Mucosa of rectum (tissue), 2 donors: ENCODE measurements around the gene KAT6B.

Experiments used
- H3K27ac ChIP-seq, 2 donors: one replicate each; pipeline ENCODE4 v1.7.0; 2013; ENCODE audit warnings: inconsistent platforms in 2 of 2, low read depth in 2 of 2, low read length in 2 of 2
- H3K27me3 ChIP-seq, 2 donors: one replicate each; pipeline ENCODE4 v1.7.0; 2013; ENCODE audit warnings: low read length in 2 of 2; ENCODE audit not compliant: control insufficient read depth in 2 of 2, insufficient read depth in 2 of 2
- H3K36me3 ChIP-seq, 2 donors: one replicate each; pipeline ENCODE4 v1.7.0; 2013; ENCODE audit warnings: low read length in 2 of 2; ENCODE audit not compliant: control insufficient read depth in 2 of 2, insufficient read depth in 2 of 2
- H3K4me1 ChIP-seq, 2 donors: one replicate each; pipeline ENCODE4 v1.7.0; 2013; ENCODE audit warnings: low read length in 2 of 2, mild to moderate bottlenecking in 1 of 2; ENCODE audit not compliant: control insufficient read depth in 2 of 2, insufficient read depth in 2 of 2
- H3K4me3 ChIP-seq, 2 donors: one replicate each; pipeline ENCODE4 v1.7.0; 2013; ENCODE audit warnings: low read length in 2 of 2
- H3K9ac ChIP-seq, 2 donors: one replicate each; pipeline ENCODE4 v1.7.0; 2013; ENCODE audit warnings: low read length in 2 of 2, low read depth in 1 of 2, mild to moderate bottlenecking in 1 of 2
- H3K9me3 ChIP-seq, 2 donors: one replicate each; pipeline ENCODE4 v1.7.0; 2013; ENCODE audit warnings: low read length in 2 of 2; ENCODE audit not compliant: control insufficient read depth in 2 of 2
- donor health status: healthy.
- donor health status: Normal muscosa, but diverticular disease.

Gene KAT6B

DNA sequence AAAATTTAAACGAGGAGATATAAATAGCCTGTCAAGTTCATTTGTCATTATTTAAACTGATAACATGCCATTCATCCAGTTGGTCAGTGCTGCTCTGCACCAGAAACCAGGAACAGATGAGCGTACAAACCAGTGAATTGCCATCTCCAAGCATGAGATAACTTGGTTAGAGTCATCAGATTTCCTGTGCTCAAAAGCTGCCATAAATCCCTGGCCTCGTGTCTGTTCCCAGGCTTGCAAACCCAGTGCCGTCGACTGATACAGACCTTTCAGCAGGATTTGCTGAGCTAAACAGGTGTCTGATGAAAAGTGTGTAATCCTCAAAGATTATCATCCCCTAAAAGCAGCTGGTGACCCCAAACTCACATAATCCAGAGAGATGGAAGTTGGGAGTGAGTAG is 189.0 kb downstream of the KAT6B start:
- no peak overlapping the region for H3K4me3 ChIP-seq
- no peaks in the 10 kb centered on the region for H3K9me3 ChIP-seq
- no peaks in the 10 kb centered on the region for H3K27me3 ChIP-seq
- H3K27ac ChIP-seq: no peak overlapping the region
- H3K36me3 ChIP-seq: peaks cover 4% of the 10 kb centered on the region in 2 donors
- H3K4me1 ChIP-seq: peaks cover 0 to 3% of the 10 kb centered on the region in 2 donors
- no peak overlapping the region for H3K9ac ChIP-seq

DNA sequence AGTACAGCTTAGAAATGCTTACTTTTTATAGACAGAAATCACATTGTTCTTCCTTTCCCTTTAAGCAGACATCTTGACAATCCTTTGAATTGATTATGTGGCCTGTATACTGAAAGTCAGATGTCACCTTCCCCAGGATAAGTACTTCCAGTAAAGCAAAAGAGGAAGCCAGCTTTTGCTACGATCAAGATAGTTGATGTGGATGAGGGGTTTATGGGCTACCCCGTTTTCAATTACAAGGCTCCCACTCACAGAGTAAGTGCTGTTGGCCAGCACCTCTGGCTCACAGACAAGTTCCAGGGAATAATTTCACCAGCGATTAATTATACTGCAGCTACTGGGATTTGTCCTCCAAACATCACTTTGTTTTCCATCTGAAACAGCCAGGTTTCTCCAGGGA is 189.9 kb downstream of the KAT6B start:
- no peaks in the 10 kb centered on the region for H3K9me3 ChIP-seq
- H3K27ac ChIP-seq: no peak overlapping the region
- H3K9ac ChIP-seq: no peak overlapping the region
- no peaks in the 10 kb centered on the region for H3K27me3 ChIP-seq
- H3K4me3 ChIP-seq: no peak overlapping the region
- H3K36me3 ChIP-seq: peaks cover 4 to 13% of the 10 kb centered on the region in 2 donors
- H3K4me1 ChIP-seq: peaks cover 0 to 4% of the 10 kb centered on the region in 2 donors

DNA sequence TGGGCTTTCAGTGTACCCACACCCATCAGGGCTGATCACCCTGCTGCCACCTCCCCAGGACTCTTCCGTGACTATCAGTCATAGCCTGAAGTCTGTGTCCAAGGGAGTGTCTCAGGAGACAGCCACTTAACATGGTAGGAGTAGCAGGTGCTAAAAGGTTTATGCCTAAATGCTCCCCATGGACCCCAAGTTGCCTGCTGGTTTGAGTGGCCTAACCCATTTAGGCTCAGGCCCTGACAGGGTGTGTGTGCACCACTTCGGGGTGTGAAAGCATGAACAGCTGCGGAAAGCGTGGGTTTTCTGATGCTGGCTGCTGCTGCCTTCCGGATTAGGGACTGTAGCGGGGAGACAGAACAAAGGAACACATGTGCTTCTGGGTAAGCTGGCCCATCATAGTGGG is 191.9 kb downstream of the KAT6B start:
- H3K27me3 ChIP-seq: no peaks in the 10 kb centered on the region
- H3K9me3 ChIP-seq: no peaks in the 10 kb centered on the region
- no peak overlapping the region for H3K9ac ChIP-seq
- peaks cover 5 to 12% of the 10 kb centered on the region in 2 donors for H3K4me1 ChIP-seq
- H3K27ac ChIP-seq: no peak overlapping the region
- peaks cover 6 to 17% of the 10 kb centered on the region in 2 donors for H3K36me3 ChIP-seq
- H3K4me3 ChIP-seq: no peak overlapping the region

DNA sequence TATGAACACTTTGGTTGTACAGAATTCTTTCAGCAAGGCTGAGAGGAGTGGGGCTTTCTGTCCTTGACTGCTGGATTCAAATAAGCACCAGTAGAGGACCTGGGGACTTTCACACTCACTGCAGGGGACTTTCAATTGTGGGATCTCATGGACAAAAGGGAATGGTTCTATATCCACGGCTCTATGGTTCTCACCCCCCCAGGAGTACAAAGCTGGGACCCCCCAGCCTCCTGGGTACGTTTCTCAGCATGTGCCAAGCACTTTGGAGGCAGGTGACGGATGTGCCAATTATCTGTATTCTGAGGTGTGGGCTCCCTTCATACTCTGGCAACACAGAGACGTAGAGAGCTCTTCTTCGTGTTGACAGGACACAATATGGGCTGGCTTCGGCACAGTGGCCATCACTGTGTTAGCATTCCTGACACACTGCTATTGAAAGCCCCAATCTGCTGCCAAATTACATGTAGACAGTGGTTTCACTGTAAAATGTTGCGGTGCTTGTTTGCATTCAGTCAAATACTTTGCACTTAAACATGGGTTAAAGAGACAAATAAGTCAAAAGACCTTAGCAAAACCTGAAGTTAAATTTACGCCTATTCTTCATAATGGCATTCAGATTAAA is 192.4 kb downstream of the KAT6B start:
- no peaks in the 10 kb centered on the region for H3K27me3 ChIP-seq
- peaks cover 6 to 17% of the 10 kb centered on the region in 2 donors for H3K36me3 ChIP-seq
- no peak overlapping the region for H3K9ac ChIP-seq
- no peak overlapping the region for H3K4me3 ChIP-seq
- H3K27ac ChIP-seq: no peak overlapping the region
- H3K4me1 ChIP-seq: peaks cover 5 to 9% of the 10 kb centered on the region in 2 donors
- no peaks in the 10 kb centered on the region for H3K9me3 ChIP-seq

DNA sequence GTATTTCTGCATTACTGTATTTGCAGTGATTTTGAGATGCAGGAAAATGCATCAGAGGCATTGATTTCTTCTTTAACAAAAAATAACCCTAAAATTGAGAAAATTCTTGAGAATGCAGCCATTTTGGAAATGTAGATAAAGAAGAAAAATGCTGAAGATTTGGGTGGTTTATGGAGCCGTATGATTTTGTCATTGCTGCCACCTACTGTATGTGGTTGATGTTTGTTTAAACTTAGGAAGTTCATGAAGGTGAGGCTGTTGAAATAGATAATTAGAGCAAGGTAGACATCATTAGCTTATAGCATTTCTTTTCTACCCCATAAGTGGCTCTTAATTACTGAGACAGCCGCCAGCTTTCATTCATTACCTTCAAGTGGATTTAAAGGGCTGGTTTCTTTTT is 193.0 kb downstream of the KAT6B start:
- Histone ChIP-seq H3K9ac (no peak overlapping the region), H3K27me3 (no peaks in the 10 kb centered on the region), H3K4me3 (no peak overlapping the region), H3K27ac (no peak overlapping the region), H3K36me3 (peaks cover 7 to 17% of the 10 kb centered on the region in 2 donors), H3K9me3 (no peaks in the 10 kb centered on the region), H3K4me1 (peaks cover 5 to 9% of the 10 kb centered on the region in 2 donors)

DNA sequence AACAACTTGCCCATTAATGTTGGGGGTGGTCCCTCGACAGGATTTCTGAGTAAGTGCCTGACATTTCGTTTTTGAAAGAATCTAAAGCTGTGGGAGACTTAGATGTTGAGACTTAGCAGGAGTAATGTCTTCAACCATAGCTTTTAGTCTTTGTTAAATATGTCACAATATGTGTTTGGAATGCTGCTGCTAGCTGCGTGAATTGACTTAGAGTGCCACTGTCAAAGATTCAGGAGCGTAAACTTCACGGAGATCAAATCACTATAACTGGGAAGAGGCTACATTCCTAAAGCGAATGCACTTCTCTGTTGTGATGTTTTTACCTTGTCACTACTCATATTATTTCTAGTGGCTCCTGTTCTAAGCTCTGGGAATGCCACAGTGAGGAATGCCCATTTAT is 193.8 kb downstream of the KAT6B start:
- Histone ChIP-seq H3K4me3 (no peak overlapping the region), H3K27me3 (no peaks in the 10 kb centered on the region), H3K4me1 (peaks cover 5 to 9% of the 10 kb centered on the region in 2 donors), H3K9ac (no peak overlapping the region), H3K27ac (no peak overlapping the region), H3K36me3 (peaks cover 15 to 24% of the 10 kb centered on the region in 2 donors), H3K9me3 (no peaks in the 10 kb centered on the region)

DNA sequence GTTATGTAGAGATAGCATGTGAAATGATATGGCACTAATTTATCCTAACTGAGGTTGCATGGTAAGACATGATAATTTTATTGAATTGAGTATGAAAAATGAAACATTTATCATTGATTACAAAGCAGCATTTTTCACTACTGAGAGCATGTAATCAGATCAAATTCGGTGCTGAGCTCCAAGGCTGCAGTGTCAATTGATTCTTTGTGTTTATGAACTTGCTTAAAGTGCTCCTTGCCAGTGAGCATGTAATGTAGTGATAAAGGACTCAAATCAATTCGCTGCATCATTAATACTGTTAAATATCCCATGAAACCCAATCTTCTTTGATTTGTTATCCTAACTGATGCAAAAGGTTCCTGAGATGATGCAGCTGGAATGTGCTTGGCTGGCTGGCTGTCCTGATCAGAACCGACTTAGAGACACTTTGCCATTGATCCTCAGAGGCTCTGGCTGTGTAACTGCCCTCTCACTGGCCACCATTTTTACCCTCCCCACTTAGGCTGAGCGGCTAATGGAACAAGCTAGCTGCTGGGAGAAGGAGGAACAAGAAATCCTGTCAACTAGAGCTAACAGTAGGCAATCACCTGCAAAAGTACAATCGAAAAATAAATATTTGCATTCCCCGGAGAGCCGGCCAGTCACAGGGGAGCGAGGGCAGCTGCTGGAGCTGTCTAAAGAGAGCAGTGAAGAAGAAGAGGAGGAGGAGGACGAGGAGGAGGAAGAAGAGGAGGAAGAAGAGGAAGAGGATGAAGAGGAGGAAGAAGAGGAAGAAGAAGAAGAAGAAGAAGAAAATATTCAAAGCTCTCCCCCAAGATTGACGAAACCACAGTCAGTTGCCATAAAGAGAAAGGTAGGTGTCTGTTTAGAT is 195.2 kb downstream of the KAT6B start:
- peaks cover 5 to 9% of the 10 kb centered on the region in 2 donors for H3K4me1 ChIP-seq
- peak overlapping the region; percentile 12 to 37 for H3K4me3 ChIP-seq
- peak overlapping the region in 1 of 2 donors; percentile 11 for H3K9ac ChIP-seq
- peaks cover 27 to 31% of the 10 kb centered on the region in 2 donors for H3K36me3 ChIP-seq
- no peaks in the 10 kb centered on the region for H3K9me3 ChIP-seq
- no peak overlapping the region for H3K27ac ChIP-seq
- no peaks in the 10 kb centered on the region for H3K27me3 ChIP-seq

DNA sequence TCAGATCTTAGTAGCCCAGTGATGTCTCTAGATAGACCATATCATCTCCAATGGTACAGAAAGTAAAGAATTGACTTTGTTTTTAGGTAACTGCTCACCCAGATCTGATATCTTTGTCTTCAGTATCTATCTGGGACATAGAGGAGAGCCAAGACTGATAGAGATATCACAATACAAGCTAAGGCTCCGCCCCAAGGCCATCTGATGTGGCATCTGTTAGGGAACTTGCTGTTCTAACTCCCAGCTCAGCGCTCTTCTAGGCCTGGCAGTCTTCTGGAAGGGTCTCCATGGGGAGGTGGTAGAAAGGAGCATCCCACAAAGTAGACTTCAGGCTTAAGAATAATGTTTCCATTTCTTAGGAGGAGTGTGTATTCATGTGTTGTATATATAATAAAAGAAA is 196.7 kb downstream of the KAT6B start:
- H3K9me3 ChIP-seq: no peaks in the 10 kb centered on the region
- H3K36me3 ChIP-seq: peaks cover 31 to 35% of the 10 kb centered on the region in 2 donors
- no peak overlapping the region for H3K4me3 ChIP-seq
- no peak overlapping the region for H3K27ac ChIP-seq
- H3K27me3 ChIP-seq: no peaks in the 10 kb centered on the region
- no peak overlapping the region for H3K9ac ChIP-seq
- peaks cover 5 to 9% of the 10 kb centered on the region in 2 donors for H3K4me1 ChIP-seq

DNA sequence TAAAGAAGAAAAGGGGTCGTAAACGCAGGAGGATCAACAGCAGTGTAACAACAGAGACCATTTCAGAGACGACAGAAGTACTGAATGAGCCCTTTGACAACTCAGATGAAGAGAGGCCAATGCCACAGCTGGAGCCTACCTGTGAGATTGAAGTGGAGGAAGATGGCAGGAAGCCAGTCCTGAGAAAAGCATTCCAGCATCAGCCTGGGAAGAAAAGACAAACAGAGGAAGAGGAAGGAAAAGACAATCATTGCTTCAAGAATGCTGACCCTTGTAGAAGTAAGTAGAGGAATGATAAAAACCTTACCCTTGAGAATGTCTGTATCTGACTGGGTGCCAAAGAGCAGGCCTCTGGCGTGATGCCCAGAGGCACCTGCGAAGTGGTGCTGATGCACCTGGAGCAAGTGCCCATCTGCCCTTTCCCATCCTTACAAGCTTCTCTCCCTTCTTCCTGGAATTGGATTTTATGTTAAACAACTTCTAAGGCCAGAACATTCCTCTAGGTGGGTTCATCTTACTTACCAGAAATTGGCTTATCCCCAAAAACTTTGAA is 198.6 kb downstream of the KAT6B start:
- Histone ChIP-seq H3K4me1 (peaks cover 5 to 9% of the 10 kb centered on the region in 2 donors), H3K27ac (no peak overlapping the region), H3K9me3 (no peaks in the 10 kb centered on the region), H3K4me3 (no peak overlapping the region), H3K9ac (no peak overlapping the region), H3K36me3 (peaks cover 35 to 54% of the 10 kb centered on the region in 2 donors), H3K27me3 (no peaks in the 10 kb centered on the region)

DNA sequence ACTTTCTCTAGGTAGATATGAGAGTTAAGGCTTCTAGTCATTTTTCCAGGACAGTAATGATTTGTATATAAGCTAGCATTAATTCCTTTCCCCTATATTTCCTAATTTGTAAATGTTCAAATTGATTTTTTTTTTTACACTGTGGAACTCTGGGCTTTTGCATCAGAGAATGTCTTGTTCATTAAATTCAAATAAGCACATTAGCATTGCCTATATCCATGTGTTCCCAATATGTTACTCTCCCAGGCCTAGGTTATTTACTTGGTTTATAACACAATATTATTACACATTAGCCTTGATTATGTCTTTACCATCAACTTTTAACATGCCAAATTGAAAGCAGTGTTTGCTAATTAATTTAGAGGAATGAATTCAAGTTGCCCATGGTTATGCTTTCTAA is 201.6 kb downstream of the KAT6B start:
- Histone ChIP-seq H3K27ac (no peak overlapping the region), H3K9ac (no peak overlapping the region), H3K9me3 (no peaks in the 10 kb centered on the region), H3K36me3 (peaks cover 41 to 46% of the 10 kb centered on the region in 2 donors), H3K27me3 (no peaks in the 10 kb centered on the region), H3K4me1 (no peaks in the 10 kb centered on the region), H3K4me3 (no peak overlapping the region)
